ENCODE measurements around the gene RTL1.

DNA sequence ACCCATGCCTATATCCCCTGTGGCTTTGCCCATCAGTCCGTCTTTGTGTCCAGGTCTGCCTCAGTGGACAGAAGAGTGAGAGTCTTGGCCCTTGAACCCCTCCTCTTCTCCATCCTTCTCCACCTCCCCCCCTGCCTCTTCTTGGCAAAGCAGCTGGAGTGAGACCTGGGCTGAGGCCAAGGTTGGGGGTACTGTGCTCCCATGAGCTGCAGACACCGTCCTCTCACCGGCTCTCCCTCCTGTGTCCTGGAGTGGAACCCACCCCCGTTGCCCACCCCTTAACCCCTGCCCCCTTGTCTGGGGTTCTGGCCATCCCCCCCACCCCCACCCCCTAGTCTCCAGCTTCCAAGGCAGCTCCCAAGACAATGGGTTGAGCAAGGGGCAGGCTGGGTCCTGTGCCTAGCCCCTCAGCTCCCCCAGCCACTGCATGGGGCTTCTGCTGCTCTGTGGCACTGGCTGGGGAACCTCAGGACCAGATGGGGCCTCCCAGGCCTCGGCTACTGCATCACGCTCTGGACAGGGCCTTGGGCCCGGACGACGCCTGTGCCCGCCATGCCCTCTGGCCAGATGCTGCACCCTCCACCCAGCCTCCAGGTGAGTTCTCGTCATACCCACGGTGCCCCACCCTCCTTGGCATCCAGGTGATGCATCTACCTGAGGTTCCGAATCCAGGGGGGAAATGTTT lies 35.7 kb downstream of the RTL1 start:
- TF ChIP-seq, protein P1, sequence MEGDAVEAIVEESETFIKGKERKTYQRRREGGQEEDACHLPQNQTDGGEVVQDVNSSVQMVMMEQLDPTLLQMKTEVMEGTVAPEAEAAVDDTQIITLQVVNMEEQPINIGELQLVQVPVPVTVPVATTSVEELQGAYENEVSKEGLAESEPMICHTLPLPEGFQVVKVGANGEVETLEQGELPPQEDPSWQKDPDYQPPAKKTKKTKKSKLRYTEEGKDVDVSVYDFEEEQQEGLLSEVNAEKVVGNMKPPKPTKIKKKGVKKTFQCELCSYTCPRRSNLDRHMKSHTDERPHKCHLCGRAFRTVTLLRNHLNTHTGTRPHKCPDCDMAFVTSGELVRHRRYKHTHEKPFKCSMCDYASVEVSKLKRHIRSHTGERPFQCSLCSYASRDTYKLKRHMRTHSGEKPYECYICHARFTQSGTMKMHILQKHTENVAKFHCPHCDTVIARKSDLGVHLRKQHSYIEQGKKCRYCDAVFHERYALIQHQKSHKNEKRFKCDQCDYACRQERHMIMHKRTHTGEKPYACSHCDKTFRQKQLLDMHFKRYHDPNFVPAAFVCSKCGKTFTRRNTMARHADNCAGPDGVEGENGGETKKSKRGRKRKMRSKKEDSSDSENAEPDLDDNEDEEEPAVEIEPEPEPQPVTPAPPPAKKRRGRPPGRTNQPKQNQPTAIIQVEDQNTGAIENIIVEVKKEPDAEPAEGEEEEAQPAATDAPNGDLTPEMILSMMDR (IDR thresholded peaks at IDR 0.05): no peak
- no peak for TF ChIP-seq POLR2A (IDR thresholded peaks at IDR 0.05)

All from Peyer's patch (tissue), 4 donors.